A549 (cell line): Measurements from ENCODE around the gene GRM4. TPM values are rescaled to one million over a fixed set of nuclear protein-coding genes. Genes with fewer than 3 reads are reported as not detected.
"Not testable (repeated sequence)": the region's sequence is repeated elsewhere in the genome, so short reads cannot be mapped to it uniquely, and the experiment has no call there.

Experiments
- ATAC-seq, 2 experiments: fragments of 200-7000 bp in 1 of 2; fragments of >200 bp in 1 of 2; cut with Nextera tagmentation in 1 of 2; cut with Tn5 transposase in 1 of 2; 3 replicates each; pipeline versions ENCODE4 v1.8.0 to v1.9.1; 2018 to 2020; ENCODE audit warnings: mild to moderate bottlenecking in 1 of 2, moderate library complexity in 1 of 2
- CTCF ChIA-PET: fragments of 300-600 bp; sonication (Branson Sonifier 250); formaldehyde crosslinking; extraction: SDS; loops from one replicate; lab custom pipeline; 2021; ENCODE audit warnings: antibody characterized with exemption, inconsistent platforms; lab: Yijun Ruan, JAX
- POLR2A ChIA-PET: fragments of 350-600 bp; formaldehyde crosslinking; extraction: SDS; loops from one replicate; lab custom pipeline; 2021; ENCODE audit warnings: antibody characterized with exemption, inconsistent platforms; lab: Yijun Ruan, JAX
- DNase-seq, 2 experiments: peaks; one replicate each; pipeline versions ENCODE4 v3.0.0 to v3.0.0-alpha.2; 2011 to 2016; ENCODE audit warnings: low read depth in 1 of 2, low spot score in 1 of 2
- FAIRE-seq: peaks from 2 replicates; lab custom pipeline; 2011; peaks lifted over from hg19 to GRCh38; lab: Jason Lieb, UNC
- H3K27ac ChIP-seq, 2 experiments: fragments of >200 bp; sonication (Bioruptor Twin); formaldehyde crosslinking; 3 replicates each; pipeline ENCODE4 v1.5.1; 2016 to 2017
- H3K4me1 ChIP-seq: fragments of >200 bp; sonication (Bioruptor Twin); formaldehyde crosslinking; 3 replicates; pipeline ENCODE4 v1.6.1; 2016
- H3K4me2 ChIP-seq: fragments of >200 bp; sonication (Bioruptor Twin); formaldehyde crosslinking; 3 replicates; pipeline ENCODE4 v1.6.1; 2016
- H3K4me3 ChIP-seq: fragments of >200 bp; sonication (Bioruptor Twin); formaldehyde crosslinking; 3 replicates; pipeline ENCODE4 v1.5.1; 2016
- H3K9me3 ChIP-seq: fragments of >200 bp; sonication (Bioruptor Twin); formaldehyde crosslinking; 3 replicates; pipeline ENCODE4 v1.6.1; 2016
- CBX8 ChIP-seq: fragments of 200-600 bp; sonication (generic); IDR thresholded peaks from 2 replicates; pipeline ENCODE4 v1.6.1; 2016
- EHF ChIP-seq: fragments of 250-450 bp; sonication (Bioruptor Pico); IDR thresholded peaks from 2 replicates; pipeline ENCODE4 v1.5.0; 2020; ENCODE audit warnings: mild to moderate bottlenecking
- HMGXB4 ChIP-seq: fragments of 250-450 bp; sonication (Bioruptor Pico); IDR thresholded peaks from 2 replicates; pipeline ENCODE4 v1.5.0; 2021; ENCODE audit warnings: mild to moderate bottlenecking, moderate library complexity, borderline replicate concordance
- HOXA7 ChIP-seq: fragments of 250-450 bp; sonication (Bioruptor Pico); IDR thresholded peaks from 2 replicates; pipeline ENCODE4 v1.5.0; 2020; ENCODE audit warnings: mild to moderate bottlenecking, moderate library complexity
- HOXB5 ChIP-seq: fragments of 250-450 bp; sonication (Bioruptor Pico); IDR thresholded peaks from 2 replicates; pipeline ENCODE4 v1.5.0; 2020; ENCODE audit warnings: mild to moderate bottlenecking, moderate library complexity
- KDM1A ChIP-seq: fragments of 200-600 bp; sonication (generic); IDR thresholded peaks from 2 replicates; pipeline ENCODE4 v1.6.1; 2016; ENCODE audit warnings: low read depth, mild to moderate bottlenecking
- NR3C1 ChIP-seq: fragments of >200 bp; sonication (Bioruptor Twin); formaldehyde crosslinking; IDR thresholded peaks from 3 replicates; pipeline ENCODE4 v1.6.1; 2017
- RARB ChIP-seq: fragments of 250-450 bp; sonication (Bioruptor Pico); IDR thresholded peaks from 2 replicates; pipeline ENCODE4 v1.8.0; 2021; ENCODE audit warnings: mild to moderate bottlenecking, moderate library complexity
- TP53 ChIP-seq: fragments of 250-450 bp; sonication (Bioruptor Pico); IDR thresholded peaks from 2 replicates; pipeline ENCODE4 v1.5.0; 2021; ENCODE audit warnings: mild to moderate bottlenecking, moderate library complexity
- WGBS: methylation state at CpG from one replicate; pipeline ENCODE4 v1.1.6; 2017; ENCODE audit errors: missing lambda C conversion rate; 5-methylcytosine and 5-hydroxymethylcytosine counted together
- polyA plus RNA-seq, 4 experiments: library from polyadenylated mRNA; depleted of rRNA in 3 of 4; stranded (reverse); fragments of >200 nt; fragmentation: RNase III in 1 of 4; extraction: RNeasy Plus Mini Kit Qiagen cat#74134 plus additional on column Dnase treatment in 1 of 4; gene quantifications; 2 replicates in 3 of 4; 3 replicates in 1 of 4; pipeline ENCODE4 v1.2.3, GENCODE V29; 2011 to 2017
- TF ChIP-seq, protein P1 (sequence below): fragments of >200 bp; sonication (Bioruptor Twin); formaldehyde crosslinking; IDR thresholded peaks from 3 replicates; pipeline ENCODE4 v1.5.1; 2016
- TF ChIP-seq, protein P2 (sequence below): fragments of >200 bp; sonication (Bioruptor Twin); formaldehyde crosslinking; IDR thresholded peaks from 3 replicates; pipeline ENCODE4 v1.6.1; 2016
- TF ChIP-seq, protein P3 (sequence below): fragments of 200-600 bp; sonication (generic); IDR thresholded peaks from 2 replicates; pipeline ENCODE4 v1.6.1; 2016; ENCODE audit warnings: antibody characterized with exemption, mild to moderate bottlenecking, moderate library complexity

The GRM4 gene
- polyA plus RNA-seq, 2 of the 4 experiments (the other 2 are of a cell fraction) = 0.05 TPM

DNA sequence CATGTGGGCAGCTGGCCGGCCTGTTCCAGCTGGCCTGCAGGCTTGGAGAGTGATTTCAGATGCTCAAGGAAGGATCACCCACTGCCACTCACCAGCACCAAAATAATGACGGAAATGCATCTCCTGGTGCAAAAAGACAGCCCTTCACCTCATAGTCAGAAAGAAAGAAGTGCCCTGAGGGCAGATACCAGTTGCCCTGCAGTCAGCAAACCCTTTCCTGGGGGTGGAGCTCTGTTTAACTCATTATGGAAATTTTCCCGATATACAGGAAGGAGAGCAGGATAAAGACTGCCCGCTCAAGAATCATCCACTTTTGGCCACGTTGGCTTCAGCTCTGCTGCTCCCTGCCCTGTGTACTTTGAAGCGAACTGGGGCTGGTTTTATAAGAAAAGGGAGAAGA lies 127.9 kb downstream of the GRM4 start (continued):
- TF ChIP-seq, protein P1, sequence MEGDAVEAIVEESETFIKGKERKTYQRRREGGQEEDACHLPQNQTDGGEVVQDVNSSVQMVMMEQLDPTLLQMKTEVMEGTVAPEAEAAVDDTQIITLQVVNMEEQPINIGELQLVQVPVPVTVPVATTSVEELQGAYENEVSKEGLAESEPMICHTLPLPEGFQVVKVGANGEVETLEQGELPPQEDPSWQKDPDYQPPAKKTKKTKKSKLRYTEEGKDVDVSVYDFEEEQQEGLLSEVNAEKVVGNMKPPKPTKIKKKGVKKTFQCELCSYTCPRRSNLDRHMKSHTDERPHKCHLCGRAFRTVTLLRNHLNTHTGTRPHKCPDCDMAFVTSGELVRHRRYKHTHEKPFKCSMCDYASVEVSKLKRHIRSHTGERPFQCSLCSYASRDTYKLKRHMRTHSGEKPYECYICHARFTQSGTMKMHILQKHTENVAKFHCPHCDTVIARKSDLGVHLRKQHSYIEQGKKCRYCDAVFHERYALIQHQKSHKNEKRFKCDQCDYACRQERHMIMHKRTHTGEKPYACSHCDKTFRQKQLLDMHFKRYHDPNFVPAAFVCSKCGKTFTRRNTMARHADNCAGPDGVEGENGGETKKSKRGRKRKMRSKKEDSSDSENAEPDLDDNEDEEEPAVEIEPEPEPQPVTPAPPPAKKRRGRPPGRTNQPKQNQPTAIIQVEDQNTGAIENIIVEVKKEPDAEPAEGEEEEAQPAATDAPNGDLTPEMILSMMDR = no peak
- TF ChIP-seq, all 56 proteins: peak for 0

DNA sequence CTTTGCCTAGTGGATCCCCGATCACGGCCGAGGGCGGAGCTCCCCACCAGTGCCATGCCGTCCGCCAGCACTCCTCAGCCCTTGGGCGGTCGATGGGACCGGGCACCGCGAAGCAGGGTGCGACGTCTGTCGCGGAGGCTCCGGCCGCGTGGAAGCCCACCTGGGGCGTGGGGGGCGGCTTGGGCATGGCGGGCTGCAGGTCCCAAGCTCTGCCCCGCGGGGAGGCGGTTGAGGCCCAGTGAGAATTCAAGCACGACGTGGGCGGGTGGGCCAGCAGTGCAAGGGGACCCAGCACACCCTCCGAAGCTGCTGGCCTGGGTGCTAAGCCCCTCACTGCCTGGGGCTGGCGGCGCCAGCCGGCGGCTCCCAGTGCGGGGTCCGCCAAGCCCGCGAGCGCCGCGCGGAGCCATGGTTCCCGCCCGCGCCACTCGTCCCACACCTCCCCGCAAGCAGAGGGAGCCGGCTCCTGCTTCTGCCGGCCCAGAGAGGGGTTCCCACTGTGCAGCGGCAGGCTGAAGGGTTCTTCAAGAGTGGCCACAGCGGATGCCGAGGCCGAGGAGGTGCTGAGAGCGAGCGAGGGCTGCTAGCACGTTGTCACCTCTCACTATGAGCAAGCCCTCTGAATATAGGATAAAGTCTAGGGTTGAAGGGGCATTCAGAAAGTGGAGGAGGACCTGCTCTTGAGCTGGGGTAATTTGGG lies 128.6 kb downstream of the GRM4 start:
- Histone ChIP-seq H3K4me1 (no peaks in the 10 kb centered on the region), H3K4me2 (no peak overlapping the region), H3K27ac (no peak overlapping the region), H3K9me3 (no peaks in the 10 kb centered on the region), H3K4me3 (no peak overlapping the region)
- ATAC-seq (no peak), DNase-seq (no peak), FAIRE-seq (no peak)
- ChIA-PET CTCF (interaction anchor here (0.8 to 1.4 kb wide), 4 partner anchors 9 to 245 kb away, joined by 3 to 9 read pairs (median 3); no protein-coding TSS in a partner anchor), POLR2A (no interaction called here)
- TF ChIP-seq, protein P2, sequence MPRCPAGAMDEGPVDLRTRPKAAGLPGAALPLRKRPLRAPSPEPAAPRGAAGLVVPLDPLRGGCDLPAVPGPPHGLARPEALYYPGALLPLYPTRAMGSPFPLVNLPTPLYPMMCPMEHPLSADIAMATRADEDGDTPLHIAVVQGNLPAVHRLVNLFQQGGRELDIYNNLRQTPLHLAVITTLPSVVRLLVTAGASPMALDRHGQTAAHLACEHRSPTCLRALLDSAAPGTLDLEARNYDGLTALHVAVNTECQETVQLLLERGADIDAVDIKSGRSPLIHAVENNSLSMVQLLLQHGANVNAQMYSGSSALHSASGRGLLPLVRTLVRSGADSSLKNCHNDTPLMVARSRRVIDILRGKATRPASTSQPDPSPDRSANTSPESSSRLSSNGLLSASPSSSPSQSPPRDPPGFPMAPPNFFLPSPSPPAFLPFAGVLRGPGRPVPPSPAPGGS = no peak
- TF ChIP-seq, protein P3, sequence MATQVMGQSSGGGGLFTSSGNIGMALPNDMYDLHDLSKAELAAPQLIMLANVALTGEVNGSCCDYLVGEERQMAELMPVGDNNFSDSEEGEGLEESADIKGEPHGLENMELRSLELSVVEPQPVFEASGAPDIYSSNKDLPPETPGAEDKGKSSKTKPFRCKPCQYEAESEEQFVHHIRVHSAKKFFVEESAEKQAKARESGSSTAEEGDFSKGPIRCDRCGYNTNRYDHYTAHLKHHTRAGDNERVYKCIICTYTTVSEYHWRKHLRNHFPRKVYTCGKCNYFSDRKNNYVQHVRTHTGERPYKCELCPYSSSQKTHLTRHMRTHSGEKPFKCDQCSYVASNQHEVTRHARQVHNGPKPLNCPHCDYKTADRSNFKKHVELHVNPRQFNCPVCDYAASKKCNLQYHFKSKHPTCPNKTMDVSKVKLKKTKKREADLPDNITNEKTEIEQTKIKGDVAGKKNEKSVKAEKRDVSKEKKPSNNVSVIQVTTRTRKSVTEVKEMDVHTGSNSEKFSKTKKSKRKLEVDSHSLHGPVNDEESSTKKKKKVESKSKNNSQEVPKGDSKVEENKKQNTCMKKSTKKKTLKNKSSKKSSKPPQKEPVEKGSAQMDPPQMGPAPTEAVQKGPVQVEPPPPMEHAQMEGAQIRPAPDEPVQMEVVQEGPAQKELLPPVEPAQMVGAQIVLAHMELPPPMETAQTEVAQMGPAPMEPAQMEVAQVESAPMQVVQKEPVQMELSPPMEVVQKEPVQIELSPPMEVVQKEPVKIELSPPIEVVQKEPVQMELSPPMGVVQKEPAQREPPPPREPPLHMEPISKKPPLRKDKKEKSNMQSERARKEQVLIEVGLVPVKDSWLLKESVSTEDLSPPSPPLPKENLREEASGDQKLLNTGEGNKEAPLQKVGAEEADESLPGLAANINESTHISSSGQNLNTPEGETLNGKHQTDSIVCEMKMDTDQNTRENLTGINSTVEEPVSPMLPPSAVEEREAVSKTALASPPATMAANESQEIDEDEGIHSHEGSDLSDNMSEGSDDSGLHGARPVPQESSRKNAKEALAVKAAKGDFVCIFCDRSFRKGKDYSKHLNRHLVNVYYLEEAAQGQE = no peak
- TF ChIP-seq RARB (no peak), HOXB5 (no peak), TP53 (CRISPR knock-in tag) (no peak), NR3C1 (no peak), EHF (CRISPR knock-in tag) (no peak), HMGXB4 (CRISPR knock-in tag) (no peak), KDM1A (no peak), HOXA7 (CRISPR knock-in tag) (no peak), CBX8 (no peak)
- TF ChIP-seq, protein P1 = no peak
- 77% methylated on average over 9 of the region's 54 CpGs for WGBS

DNA sequence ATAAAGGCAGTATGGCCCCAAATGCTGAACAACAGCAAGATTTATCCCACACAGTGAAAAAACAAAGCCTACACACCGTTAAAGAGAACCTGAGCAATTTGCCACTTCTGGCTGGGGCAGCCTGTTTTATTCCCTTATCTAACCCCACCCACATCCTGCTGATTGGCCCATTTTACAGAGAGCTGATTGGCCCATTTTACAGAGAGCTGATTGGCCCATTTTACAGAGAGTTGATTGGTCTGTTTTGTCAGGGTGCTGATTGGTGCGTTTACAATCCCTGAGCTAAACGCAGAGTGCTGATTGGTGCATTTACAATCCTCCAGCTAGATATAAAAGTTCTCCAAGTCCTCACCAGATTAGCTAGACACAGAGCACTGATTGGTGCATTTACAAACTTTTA lies 129.3 kb downstream of the GRM4 start:
- H3K4me2 ChIP-seq, H3K4me1 ChIP-seq, H3K27ac ChIP-seq, H3K4me3 ChIP-seq, FAIRE-seq, ATAC-seq, POLR2A ChIA-PET, DNase-seq, H3K9me3 ChIP-seq: not testable (repeated sequence)
- 73% methylated on average over 3 of the region's 3 CpGs for WGBS
- CTCF ChIA-PET = interaction anchor here (0.8 to 1.0 kb wide), 3 partner anchors 11 to 245 kb away, joined by 3 read pairs; no protein-coding TSS in a partner anchor
